GM19025 (cell line): ENCODE results near the gene SDC1.

Experiments used
- ATAC-seq: cut with Tn5 transposase; IDR thresholded peaks from one replicate; pipeline ENCODE4 v1.9.1; 2021; ENCODE audit warnings: mild to moderate bottlenecking, low read depth, moderate library complexity; ENCODE audit not compliant: unreplicated experiment

SDC1 gene

GRCh38 chr2:20215183-20216040 is 9.5 kb downstream of the SDC1 start:
- ATAC-seq: no peak

- ATAC-seq: no peak
Measured at GRCh38 chr2:20214566-20215182, 10.3 kb downstream of the SDC1 start.

- no peak for ATAC-seq
Measured at GRCh38 chr2:20213651-20214565, 11.0 kb downstream of the SDC1 start.

GRCh38 chr2:20212871-20213503 is 11.9 kb downstream of the SDC1 start:
- no peak for ATAC-seq

DNA sequence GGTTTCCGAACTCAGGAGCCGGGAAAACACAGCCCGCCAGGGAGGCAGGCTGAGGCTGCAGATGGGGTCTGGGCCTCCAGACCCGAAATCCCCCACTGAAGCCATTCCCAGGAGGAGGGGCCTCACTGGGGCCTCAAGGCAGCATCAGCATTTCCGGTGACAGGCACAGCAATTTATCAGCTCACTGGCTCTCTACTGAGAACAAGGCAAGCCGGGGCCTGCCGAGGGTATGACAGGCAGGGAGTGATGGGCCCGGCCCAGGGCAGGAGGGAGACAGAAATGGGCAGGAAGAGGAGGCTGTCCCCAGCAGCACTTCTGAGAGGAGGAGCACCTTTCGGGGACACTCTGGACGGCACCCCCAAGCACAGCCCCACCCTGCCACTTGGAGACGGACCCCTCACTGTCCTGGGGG is 12.5 kb downstream of the SDC1 start:
- no peak for ATAC-seq

GRCh38 chr2:20211860-20212458 is 13.0 kb downstream of the SDC1 start:
- ATAC-seq: no peak

DNA sequence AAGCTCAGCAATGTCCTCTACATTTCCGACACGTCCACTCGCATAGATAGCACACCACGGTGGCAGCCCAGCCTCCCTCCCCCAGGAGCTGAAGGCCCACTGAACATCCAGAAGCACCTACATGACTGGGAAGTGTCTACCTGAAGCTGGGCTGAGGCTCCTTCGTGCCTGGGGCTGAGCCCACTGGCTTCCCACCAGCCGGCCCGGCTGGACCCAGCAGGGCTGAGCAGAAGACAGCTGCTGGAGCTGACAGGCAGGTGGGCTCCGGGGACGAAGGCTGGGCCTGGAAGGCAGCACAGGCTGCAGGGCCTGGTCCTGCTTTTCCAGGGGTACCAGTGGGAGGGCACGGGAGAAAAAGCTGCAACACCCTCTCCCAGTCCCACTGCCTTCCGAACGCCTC is 13.5 kb downstream of the SDC1 start:
- no peak for ATAC-seq

DNA sequence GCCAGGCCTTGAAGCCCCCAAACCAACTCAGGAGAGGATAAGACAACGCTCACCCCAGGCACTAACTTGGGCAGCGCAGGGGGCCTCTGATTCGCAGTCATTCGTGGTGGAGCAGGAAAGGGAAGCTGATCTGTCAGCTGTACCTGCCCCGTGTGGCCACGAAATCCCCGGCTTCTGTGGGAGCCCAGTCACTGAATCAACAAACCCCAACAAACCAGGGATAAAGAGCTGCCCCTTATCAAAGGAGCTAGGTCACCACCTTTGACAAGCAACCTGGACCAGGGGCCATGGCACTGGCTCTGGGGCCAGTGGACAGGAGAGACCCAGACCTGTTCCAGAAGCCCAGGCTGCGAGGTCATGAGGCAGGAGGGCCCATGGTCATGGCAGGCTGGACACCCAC is 14.5 kb downstream of the SDC1 start:
- ATAC-seq: no peak

- no peak for ATAC-seq
Measured at GRCh38 chr2:20209373-20210109, 15.4 kb downstream of the SDC1 start.

GRCh38 chr2:20208476-20208859 is 16.5 kb downstream of the SDC1 start:
- no peak for ATAC-seq

GRCh38 chr2:20207051-20207450 is 17.9 kb downstream of the SDC1 start:
- ATAC-seq: peak; percentile 39

GRCh38 chr2:20205915-20206524 is 18.9 kb downstream of the SDC1 start:
- ATAC-seq: no peak

DNA sequence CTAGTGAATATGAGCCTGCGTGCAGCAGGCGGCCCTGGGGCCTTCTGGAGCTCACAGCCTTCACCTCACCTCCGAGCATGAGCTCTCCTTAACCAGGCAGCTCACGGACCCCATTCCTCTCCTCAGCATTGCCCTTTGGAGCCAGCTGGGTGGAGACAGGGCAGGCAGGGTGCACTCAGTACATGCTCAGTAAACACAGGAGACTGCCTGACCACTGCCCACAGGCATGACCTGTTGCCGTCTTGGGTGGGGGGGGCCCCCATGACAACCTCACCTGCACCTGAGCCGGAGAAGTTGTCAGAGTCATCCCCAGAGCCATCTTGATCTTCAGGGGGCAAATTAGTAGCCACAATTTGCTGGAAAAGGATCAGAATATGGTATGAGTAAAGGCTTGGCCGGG is 19.9 kb downstream of the SDC1 start:
- no peak for ATAC-seq

GRCh38 chr2:20203521-20204225 is 21.3 kb downstream of the SDC1 start:
- no peak for ATAC-seq

DNA sequence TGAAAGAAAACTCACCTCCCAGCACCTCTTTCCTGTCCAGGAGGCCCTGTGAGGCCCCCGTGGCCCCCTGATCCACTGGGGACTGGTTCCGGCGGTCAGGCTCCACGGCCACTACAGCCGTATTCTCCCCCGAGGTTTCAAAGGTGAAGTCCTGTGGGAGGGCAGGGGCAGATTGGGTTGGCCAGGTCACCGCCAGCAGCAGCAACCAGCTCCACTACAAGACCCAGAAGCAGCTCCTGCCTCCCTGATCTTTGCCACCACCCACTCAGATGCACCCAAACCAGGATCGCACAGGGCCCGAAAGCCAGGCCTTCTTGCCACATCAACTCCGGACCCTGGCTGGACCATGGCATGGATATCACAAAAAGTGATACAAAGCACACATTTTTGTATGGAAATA is 21.9 kb downstream of the SDC1 start:
- ATAC-seq: no peak

DNA sequence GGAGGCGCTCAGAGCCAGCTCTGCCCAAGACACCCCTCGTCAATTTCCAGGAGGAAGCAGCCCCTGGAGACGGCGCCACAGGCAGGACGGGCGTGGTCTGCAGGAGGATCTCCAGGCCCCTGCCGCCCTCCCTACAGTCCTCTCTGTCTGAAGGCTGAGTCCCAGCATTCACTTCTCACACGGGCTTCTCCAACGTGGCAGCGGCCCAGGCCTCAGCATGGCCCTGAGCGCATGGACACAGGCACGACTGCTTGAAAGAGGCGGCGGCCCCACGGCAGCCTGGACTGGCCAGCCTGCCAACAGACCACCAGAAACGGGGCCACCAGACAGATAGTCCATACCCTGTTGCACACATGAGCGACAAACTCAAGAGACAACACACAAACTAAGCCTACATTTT is 23.3 kb downstream of the SDC1 start:
- no peak for ATAC-seq

DNA sequence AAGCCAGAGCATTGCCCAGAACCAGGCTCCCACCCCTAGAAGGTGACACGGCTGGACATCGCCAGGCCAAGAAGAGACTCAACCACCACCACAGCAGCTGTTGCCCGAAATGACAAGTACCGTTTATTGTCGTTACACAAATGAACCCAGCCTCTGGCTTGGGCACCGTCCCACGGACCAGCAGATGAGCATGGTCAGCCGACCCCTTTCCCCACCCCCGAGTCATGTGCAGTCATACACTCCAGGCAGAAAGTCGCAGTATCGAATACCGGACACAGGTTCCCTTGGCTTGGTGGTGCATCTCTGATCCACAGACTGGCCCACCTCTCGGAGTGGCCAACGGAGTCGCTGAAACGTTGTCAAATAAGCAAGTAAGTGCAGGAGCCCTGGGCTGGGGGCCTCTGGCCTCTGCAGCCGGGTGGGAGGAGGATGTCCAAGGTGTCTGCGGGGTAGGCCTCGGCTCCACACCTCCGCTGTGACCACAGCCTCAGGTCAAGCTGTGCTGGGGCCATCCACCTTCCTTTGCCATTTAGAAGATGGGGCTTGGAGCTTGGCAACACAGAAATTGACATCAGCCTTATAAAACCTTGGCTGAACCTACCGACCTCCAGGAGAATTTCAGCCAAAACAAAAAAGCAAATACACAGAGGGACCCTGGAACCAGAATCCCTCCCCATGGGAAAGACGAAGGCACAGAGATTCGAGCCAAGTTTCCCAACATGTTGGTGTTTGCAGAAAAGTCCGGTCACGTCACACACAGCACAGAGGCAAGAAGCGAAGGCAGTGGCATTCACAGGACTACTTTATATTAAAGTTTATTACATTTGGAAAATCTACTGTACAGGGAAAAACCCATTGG is 24.0 kb downstream of the SDC1 start:
- no peak for ATAC-seq
